Measurements from ENCODE around the gene RALY. TPM values are rescaled to one million over a fixed set of nuclear protein-coding genes. Genes with fewer than 3 reads are reported as not detected.

RALY gene
- total RNA-seq, 1 donor = 67.4 TPM

DNA sequence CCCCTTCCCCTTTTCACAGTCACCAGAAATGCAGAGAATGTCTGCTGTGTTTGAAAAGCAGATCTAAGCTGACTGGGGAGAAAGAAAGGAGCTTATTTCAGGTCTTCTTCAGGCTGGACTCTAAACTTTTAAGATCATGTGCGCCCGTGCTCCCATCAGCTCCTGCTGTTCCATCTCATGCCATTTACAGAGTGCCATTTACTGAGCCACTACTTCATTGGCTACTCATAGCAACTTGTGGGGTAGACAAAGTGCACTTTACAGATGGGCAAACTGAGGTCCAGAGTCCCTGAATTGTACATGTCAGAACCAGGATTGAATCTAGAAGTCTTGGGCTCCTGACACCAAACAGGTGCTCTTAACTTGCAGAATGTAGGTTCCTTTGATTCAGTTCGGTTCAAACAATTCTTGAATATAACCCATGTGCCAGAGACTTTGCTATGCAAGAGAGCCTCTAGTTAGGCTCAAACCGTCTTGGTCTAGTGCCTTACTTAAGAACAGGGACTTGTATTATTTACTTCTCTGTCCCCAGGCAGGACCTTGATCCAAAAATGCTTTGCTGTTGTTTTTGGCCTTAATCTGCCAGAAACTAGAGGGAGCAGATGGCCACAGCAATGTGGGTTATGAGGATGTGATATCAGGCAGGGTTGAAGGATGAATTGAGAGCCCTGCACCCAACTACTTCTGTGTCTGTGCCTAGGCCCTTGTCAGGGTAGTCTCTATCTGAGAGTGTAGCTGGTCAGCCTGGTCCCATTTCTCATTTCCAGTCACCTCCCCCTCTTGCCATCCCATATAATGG, 56.4 kb downstream of the RALY start:
- DNase-seq (ENCODE audit: low read depth) = no peak
- TF ChIP-seq, protein P1, sequence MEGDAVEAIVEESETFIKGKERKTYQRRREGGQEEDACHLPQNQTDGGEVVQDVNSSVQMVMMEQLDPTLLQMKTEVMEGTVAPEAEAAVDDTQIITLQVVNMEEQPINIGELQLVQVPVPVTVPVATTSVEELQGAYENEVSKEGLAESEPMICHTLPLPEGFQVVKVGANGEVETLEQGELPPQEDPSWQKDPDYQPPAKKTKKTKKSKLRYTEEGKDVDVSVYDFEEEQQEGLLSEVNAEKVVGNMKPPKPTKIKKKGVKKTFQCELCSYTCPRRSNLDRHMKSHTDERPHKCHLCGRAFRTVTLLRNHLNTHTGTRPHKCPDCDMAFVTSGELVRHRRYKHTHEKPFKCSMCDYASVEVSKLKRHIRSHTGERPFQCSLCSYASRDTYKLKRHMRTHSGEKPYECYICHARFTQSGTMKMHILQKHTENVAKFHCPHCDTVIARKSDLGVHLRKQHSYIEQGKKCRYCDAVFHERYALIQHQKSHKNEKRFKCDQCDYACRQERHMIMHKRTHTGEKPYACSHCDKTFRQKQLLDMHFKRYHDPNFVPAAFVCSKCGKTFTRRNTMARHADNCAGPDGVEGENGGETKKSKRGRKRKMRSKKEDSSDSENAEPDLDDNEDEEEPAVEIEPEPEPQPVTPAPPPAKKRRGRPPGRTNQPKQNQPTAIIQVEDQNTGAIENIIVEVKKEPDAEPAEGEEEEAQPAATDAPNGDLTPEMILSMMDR (IDR thresholded peaks at IDR 0.05; ENCODE audit: insufficient read depth, low read length) = no peak
- no peak overlapping the region for H3K4me3 ChIP-seq (ENCODE audit: low read depth, low read length)

DNA sequence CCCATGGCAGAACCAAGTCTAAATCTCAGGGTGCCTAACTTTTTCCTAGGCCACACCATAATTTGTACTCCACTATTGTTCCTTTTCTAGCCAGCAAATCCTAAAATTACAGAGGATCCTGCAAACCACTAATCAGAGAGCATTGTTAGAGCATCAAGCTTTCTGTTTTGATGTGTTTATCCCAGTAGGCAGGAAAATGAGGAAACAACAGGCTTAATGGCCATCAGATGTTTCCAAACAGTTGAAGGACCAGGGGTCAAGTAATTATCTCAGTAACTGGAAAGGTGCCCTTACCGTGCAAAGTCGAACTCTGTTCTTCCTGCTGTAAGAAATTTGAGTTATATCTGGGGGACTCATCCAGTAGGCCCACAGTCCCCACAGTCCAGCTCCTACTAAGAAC, 58.7 kb downstream of the RALY start:
- no peak for DNase-seq (ENCODE audit: low read depth)
- TF ChIP-seq, protein P1 (IDR thresholded peaks at IDR 0.05; ENCODE audit: insufficient read depth, low read length) = no peak

DNA sequence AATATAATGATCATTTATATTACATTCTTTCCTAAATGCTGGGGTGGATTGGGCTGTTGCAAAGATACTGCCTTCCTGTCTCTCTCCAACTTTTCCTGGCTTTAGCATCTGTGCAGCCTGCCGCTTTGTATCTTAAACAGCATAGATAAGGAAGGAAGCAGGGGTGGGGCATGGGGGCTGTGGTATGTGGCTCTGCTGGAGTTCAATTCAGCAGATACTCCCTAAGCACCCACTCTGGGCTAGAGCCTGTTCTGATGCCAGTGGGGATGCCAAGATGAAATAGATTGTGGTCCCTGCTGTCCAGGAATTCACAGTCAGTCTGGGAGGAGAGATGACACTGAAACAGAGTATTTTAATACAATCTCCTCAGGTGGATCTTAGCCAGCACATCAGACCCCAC, 61.6 kb downstream of the RALY start:
- TF ChIP-seq, protein P1 (IDR thresholded peaks at IDR 0.05; ENCODE audit: insufficient read depth, low read length) = no peak
- H3K4me3 ChIP-seq (ENCODE audit: low read depth, low read length) = no peak overlapping the region
- DNase-seq (ENCODE audit: low read depth) = peak; percentile 25

More for the DNA sequence above, 58.7 kb downstream of the RALY start:
- no peak overlapping the region for H3K4me3 ChIP-seq (ENCODE audit: low read depth, low read length)

DNA sequence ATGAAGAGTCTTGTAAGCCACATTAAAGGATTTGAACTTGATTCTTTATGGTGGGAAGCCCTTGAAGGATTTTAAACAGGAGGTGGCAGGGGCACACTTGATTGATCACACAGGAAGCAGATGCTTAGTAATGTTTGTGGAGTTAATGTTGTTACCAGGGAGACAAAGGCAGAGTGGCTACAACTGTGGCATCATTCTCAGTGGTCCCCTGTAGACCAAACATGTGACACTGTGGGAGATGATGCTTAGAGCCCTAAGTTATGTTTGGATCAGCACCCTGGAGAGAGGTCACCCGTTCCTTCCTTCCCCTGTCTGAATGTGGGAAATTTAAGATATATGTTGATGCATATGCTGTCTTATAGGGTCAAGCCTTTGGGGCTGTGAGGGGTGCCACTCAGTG, 65.1 kb downstream of the RALY start:
- DNase-seq (ENCODE audit: low read depth) = no peak
- H3K4me3 ChIP-seq (ENCODE audit: low read depth, low read length) = no peak overlapping the region
- TF ChIP-seq, protein P1 (IDR thresholded peaks at IDR 0.05; ENCODE audit: insufficient read depth, low read length) = no peak

DNA sequence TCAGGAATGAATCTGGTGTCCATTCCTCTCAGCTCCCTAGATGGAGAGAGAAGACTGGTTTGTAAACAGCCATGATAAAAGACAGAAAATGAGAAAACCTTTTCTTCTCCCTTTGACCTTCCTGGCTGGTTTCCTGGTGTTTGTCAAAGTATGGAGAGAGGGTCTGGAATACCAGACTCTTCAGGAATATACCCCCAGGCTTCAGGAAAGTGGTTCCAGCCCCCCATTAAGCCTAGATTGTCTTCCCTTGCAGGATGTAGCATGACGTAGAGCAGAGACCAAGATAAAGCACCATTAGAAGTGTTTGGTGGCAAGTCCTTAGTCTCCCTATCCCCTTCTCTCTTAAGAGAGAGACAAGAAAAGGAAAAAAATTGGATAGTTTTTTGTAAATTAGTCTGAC, 67.3 kb downstream of the RALY start:
- TF ChIP-seq, protein P1 (IDR thresholded peaks at IDR 0.05; ENCODE audit: insufficient read depth, low read length) = no peak
- DNase-seq (ENCODE audit: low read depth) = no peak
- no peak overlapping the region for H3K4me3 ChIP-seq (ENCODE audit: low read depth, low read length)

DNA sequence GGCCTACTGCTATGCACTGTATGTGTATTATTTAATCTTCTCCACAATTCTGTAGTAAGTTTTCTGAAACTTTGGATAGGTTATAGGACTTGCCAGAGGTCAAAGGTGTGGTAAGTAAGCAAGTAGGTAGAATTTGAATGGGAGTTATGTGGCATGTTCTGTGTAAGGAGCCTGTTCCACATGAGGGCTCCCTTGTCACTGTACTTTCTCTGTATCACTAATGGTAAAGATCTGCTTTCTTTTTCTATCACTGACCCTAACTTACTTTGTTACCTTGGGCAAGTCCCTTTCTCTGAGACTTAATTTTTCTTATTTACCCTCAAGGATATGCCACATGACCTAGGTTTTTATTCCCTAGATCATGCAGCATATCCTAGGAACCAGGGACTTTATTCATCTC, 68.0 kb downstream of the RALY start:
- DNase-seq (ENCODE audit: low read depth) = no peak
- TF ChIP-seq, protein P1 (IDR thresholded peaks at IDR 0.05; ENCODE audit: insufficient read depth, low read length) = no peak
- H3K4me3 ChIP-seq (ENCODE audit: low read depth, low read length) = no peak overlapping the region

Measured in fibroblast of the aortic adventitia (primary cell).